ENCODE data around the gene ARID5B. TPM values are rescaled to one million over a fixed set of nuclear protein-coding genes. Genes with fewer than 3 reads are reported as not detected.
"Not testable (repeated sequence)": the region's sequence is repeated elsewhere in the genome, so short reads cannot be mapped to it uniquely, and the experiment has no call there.

ARID5B gene
- total and polyA plus RNA-seq, 2 of the 4 experiments (the other 2 are of a cell fraction) = 41.0 to 125 TPM

GRCh38 chr10:62027841-62028501, 126.5 kb downstream of the ARID5B start:
- Histone ChIP-seq H2AFZ (replicated peaks; ENCODE audit: low read length, poor library complexity) (no peak overlapping the region), H3K4ac (ENCODE audit: low read depth, low read length) (peak overlapping the region; percentile 98), H3K9ac (ENCODE audit: low read depth, low read length) (peak overlapping the region; percentile 12), H3K79me1 (ENCODE audit: low read depth in 1 of 2, low read length in 2 of 2) (peaks cover 52 to 83% of the 10 kb centered on the region in 2 experiments), H4K5ac (ENCODE audit: low read depth, low read length) (peak overlapping the region; percentile 56), H4K91ac (ENCODE audit: insufficient read depth, low read depth, low read length) (peak overlapping the region; percentile 81), H2BK20ac (ENCODE audit: low read depth, low read length) (peak overlapping the region; percentile 92), H2BK15ac (ENCODE audit: low read depth, low read length) (peak overlapping the region; percentile 69), H3K36me3 (ENCODE audit: control insufficient read depth, insufficient read depth, low read length) (peaks cover 3% of the 10 kb centered on the region; the same call in 1 of the 2 replicates), H3K9me1 (ENCODE audit: insufficient read depth, low read length) (peaks cover 14% of the 10 kb centered on the region), H4K8ac (ENCODE audit: low read depth in 2 of 2, low read length in 2 of 2) (peak overlapping the region in 1 of 2 experiments; percentile 86; a peak in 2 of 4 replicates), H3K23ac (ENCODE audit: low read depth, low read length) (peak overlapping the region; percentile 97), H3K18ac (ENCODE audit: low read depth, low read length) (peak overlapping the region; percentile 76), H3K4me2 (ENCODE audit: low read depth, low read length) (peak overlapping the region; percentile 21), H3K9me3 (ENCODE audit: control insufficient read depth, insufficient read depth, low read length) (no peaks in the 10 kb centered on the region; the same call in 1 of the 2 replicates), H2BK5ac (ENCODE audit: low read depth, low read length, poor library complexity, severe bottlenecking) (peak overlapping the region; percentile 85), H3K4me1 (ENCODE audit: control insufficient read depth, insufficient read depth, low read length) (peaks cover 22% of the 10 kb centered on the region), H3K56ac (ENCODE audit: extremely low read depth, insufficient read depth, low read length) (peak overlapping the region; percentile 65), H2AK5ac (ENCODE audit: low read depth, low read length) (peak overlapping the region; percentile 96), H3K14ac (replicated peaks; ENCODE audit: low read depth, low read length) (peak overlapping the region; percentile 80), H2BK120ac (ENCODE audit: low read depth, low read length) (peak overlapping the region; percentile 91), H3K27me3 (ENCODE audit: control insufficient read depth, insufficient read depth, low read length) (no peaks in the 10 kb centered on the region), H3K4me3 (ENCODE audit: insufficient read depth, low read depth, low read length) (no peak overlapping the region), H2AK9ac (replicated peaks; ENCODE audit: low read depth, low read length, poor library complexity) (peak overlapping the region; percentile 67), H4K20me1 (ENCODE audit: insufficient read depth, low read length) (peaks cover 5% of the 10 kb centered on the region; the same call in 1 of the 2 replicates), H3K27ac (ENCODE audit: insufficient read depth, low read length) (peak overlapping the region; percentile 87)
- in situ Hi-C loops (cut with MboI; ENCODE audit: low sequenced_read_pairs) (loop anchor here (25.0 kb wide), 3 partner anchors 559 to 1216 kb away; partner anchors contain the start of genes ADO and EGR2), dilution Hi-C loops (cut with HindIII; ENCODE audit: low sequenced_read_pairs, unreplicated experiment) (no loop called here), intact Hi-C loops (cut with micrococcal nuclease) (no loop called here)
- TF ChIP-seq NFE2L2 (IDR thresholded peaks at IDR 0.05; ENCODE audit: low read depth, low read length) = no peak
- peak; percentile 88 for TF ChIP-seq CEBPB (IDR thresholded peaks at IDR 0.05; ENCODE audit: low read depth, low read length)
- DNase-seq = peak; percentile 57
- POLR2A ChIA-PET (ENCODE audit: unreplicated experiment) = interaction anchor here (0.6 kb wide), 1 partner anchor 18 kb away, joined by 18 read pairs; no protein-coding TSS in a partner anchor
- peak; percentile 68 for ATAC-seq (ENCODE audit: low read depth)
- CTCF ChIA-PET = no interaction called here
- no TSS peak for BruUV-seq (replicated peaks)
- WGBS, 2 experiments (ENCODE audit: extremely low coverage in 2 of 2, insufficient read length in 1 of 2) = no CpG with 5 or more reads among the region's 5 CpGs

GRCh38 chr10:62028502-62028842, 127.0 kb downstream of the ARID5B start:
- H4K8ac ChIP-seq (ENCODE audit: low read depth in 2 of 2, low read length in 2 of 2) = peak overlapping the region in 1 of 2 experiments; percentile 86; a peak in 2 of 4 replicates

More at GRCh38 chr10:62028502-62028842, 127.0 kb downstream of the ARID5B start:
- H4K20me1 ChIP-seq (ENCODE audit: insufficient read depth, low read length); CTCF ChIA-PET; H3K9me3 ChIP-seq (ENCODE audit: control insufficient read depth, insufficient read depth, low read length); H2AFZ ChIP-seq (replicated peaks; ENCODE audit: low read length, poor library complexity); DNase-seq; BruUV-seq (replicated peaks); H3K27me3 ChIP-seq (ENCODE audit: control insufficient read depth, insufficient read depth, low read length); H3K36me3 ChIP-seq (ENCODE audit: control insufficient read depth, insufficient read depth, low read length); dilution Hi-C loops (cut with HindIII; ENCODE audit: low sequenced_read_pairs, unreplicated experiment); H3K4me3 ChIP-seq (ENCODE audit: insufficient read depth, low read depth, low read length); intact Hi-C loops (cut with micrococcal nuclease): not testable (repeated sequence)
- Histone ChIP-seq H2BK15ac (ENCODE audit: low read depth, low read length) (peak overlapping the region; percentile 51; the same call in 2 of the 3 replicates), H3K4me1 (ENCODE audit: control insufficient read depth, insufficient read depth, low read length) (peaks cover 22% of the 10 kb centered on the region), H4K5ac (ENCODE audit: low read depth, low read length) (peak overlapping the region; percentile 56), H3K4me2 (ENCODE audit: low read depth, low read length) (peak overlapping the region; percentile 13), H3K27ac (ENCODE audit: insufficient read depth, low read length) (peak overlapping the region; percentile 87), H3K79me1 (ENCODE audit: low read depth in 1 of 2, low read length in 2 of 2) (peaks cover 53 to 83% of the 10 kb centered on the region in 2 experiments), H3K9ac (ENCODE audit: low read depth, low read length) (peak overlapping the region; percentile 12), H3K4ac (ENCODE audit: low read depth, low read length) (peak overlapping the region; percentile 86), H4K91ac (ENCODE audit: insufficient read depth, low read depth, low read length) (peak overlapping the region; percentile 81), H2AK5ac (ENCODE audit: low read depth, low read length) (peak overlapping the region; percentile 86), H2BK5ac (ENCODE audit: low read depth, low read length, poor library complexity, severe bottlenecking) (peak overlapping the region; percentile 85), H3K18ac (ENCODE audit: low read depth, low read length) (peak overlapping the region; percentile 76), H2AK9ac (replicated peaks; ENCODE audit: low read depth, low read length, poor library complexity) (peak overlapping the region; percentile 48), H3K9me1 (ENCODE audit: insufficient read depth, low read length) (peaks cover 14% of the 10 kb centered on the region), H3K23ac (ENCODE audit: low read depth, low read length) (peak overlapping the region; percentile 80; the same call in 1 of the 2 replicates), H2BK20ac (ENCODE audit: low read depth, low read length) (peak overlapping the region; percentile 30), H2BK120ac (ENCODE audit: low read depth, low read length) (peak overlapping the region; percentile 91), H3K56ac (ENCODE audit: extremely low read depth, insufficient read depth, low read length) (peak overlapping the region; percentile 65; the same call in 1 of the 2 replicates), H3K14ac (replicated peaks; ENCODE audit: low read depth, low read length) (peak overlapping the region; percentile 19; the same call in 1 of the 2 replicates)
- POLR2A ChIA-PET (ENCODE audit: unreplicated experiment) = interaction anchor here (0.6 kb wide), 1 partner anchor 18 kb away, joined by 18 read pairs; no protein-coding TSS in a partner anchor
- in situ Hi-C loops (cut with MboI; ENCODE audit: low sequenced_read_pairs) = loop anchor here (25.0 kb wide), 3 partner anchors 559 to 1216 kb away; partner anchors contain the start of genes ADO and EGR2
- no CpG with 5 or more reads among the region's 5 CpGs for WGBS, 2 experiments (ENCODE audit: extremely low coverage in 2 of 2, insufficient read length in 1 of 2)
- ATAC-seq (ENCODE audit: low read depth) = peak; percentile 34
